Measurements from ENCODE around the gene PIH1D2. TPM values are rescaled to one million over a fixed set of nuclear protein-coding genes. Genes with fewer than 3 reads are reported as not detected.
"Not testable (repeated sequence)": the region's sequence is repeated elsewhere in the genome, so short reads cannot be mapped to it uniquely, and the experiment has no call there.

Gene PIH1D2
- total RNA-seq, 2 experiments from 2014 or later = 0.24 to 0.76 TPM

DNA sequence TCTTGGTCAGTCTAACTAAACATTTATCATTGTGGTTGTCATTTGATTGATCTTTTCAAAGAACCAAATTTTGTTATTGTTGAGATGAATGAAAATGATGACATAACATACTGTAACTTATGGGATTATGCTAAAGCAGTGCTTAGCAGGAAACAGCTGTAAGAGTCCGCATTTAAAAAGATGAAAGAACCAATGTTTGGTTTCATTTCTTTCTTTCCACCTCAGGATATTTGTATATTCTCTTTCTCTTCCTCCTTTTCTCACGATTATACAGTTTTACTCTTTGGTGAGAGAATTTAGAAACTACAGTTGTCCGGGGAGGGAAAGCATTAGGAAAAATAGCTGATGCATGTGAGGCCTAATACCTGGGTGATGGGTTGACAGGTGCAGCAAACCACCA, 23.1 kb downstream of the PIH1D2 start:
- Mint-ChIP-seq H3K36me3 (ENCODE audit: low read depth) (peaks cover 67% of the 10 kb centered on the region), H3K4me3 (no peak overlapping the region)

GRCh38 chr11:112049777-112050176, 24.0 kb downstream of the PIH1D2 start:
- peaks cover 69% of the 10 kb centered on the region for H3K36me3 Mint-ChIP-seq (ENCODE audit: low read depth)
- H3K9me3 Mint-ChIP-seq (ENCODE audit: insufficient read depth) = no peaks in the 10 kb centered on the region
- CTCF ChIA-PET = no interaction called here
- H3K4me1 Mint-ChIP-seq (ENCODE audit: low read depth) = peaks cover 12% of the 10 kb centered on the region
- no peak for ATAC-seq
- no peak overlapping the region for H3K27ac Mint-ChIP-seq
- POLR2A ChIA-PET = no interaction called here
- H3K27me3 Mint-ChIP-seq (ENCODE audit: low read depth) = no peaks in the 10 kb centered on the region
- no peak for DNase-seq
- H3K4me3 Mint-ChIP-seq = no peak overlapping the region

More for the DNA sequence above, 23.1 kb downstream of the PIH1D2 start:
- no peaks in the 10 kb centered on the region for H3K27me3 Mint-ChIP-seq (ENCODE audit: low read depth)
- DNase-seq (no peak), ATAC-seq (no peak)
- H3K27ac Mint-ChIP-seq = no peak overlapping the region
- ChIA-PET CTCF (no interaction called here), POLR2A (interaction anchor here (1.0 kb wide), 1 partner anchor 14 kb away, joined by 3 read pairs; no protein-coding TSS in a partner anchor)
- H3K9me3 Mint-ChIP-seq (ENCODE audit: insufficient read depth) = no peaks in the 10 kb centered on the region
- H3K4me1 Mint-ChIP-seq (ENCODE audit: low read depth) = peaks cover 12% of the 10 kb centered on the region

DNA sequence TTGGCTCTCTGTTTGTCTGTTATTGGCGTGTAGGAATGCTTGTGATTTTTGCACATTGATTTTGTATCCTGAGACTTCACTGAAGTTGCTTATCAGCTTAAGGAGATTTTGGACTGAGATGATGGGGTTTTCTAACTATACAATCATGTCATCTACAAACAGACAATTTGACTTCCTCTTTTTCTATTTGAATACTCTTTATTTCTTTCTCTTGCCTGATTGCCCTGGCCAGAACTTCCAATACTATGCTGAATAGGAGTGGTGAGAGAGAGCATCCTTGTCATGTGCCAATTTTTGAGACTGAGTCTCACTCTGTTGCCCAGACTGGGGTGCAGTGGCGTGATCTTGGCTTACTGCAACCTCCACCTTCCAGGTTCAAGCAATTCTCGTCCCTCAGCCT, 25.6 kb downstream of the PIH1D2 start:
- POLR2A ChIA-PET; H3K9me3 Mint-ChIP-seq (ENCODE audit: insufficient read depth); H3K4me3 Mint-ChIP-seq; DNase-seq; ATAC-seq; H3K27me3 Mint-ChIP-seq (ENCODE audit: low read depth); H3K27ac Mint-ChIP-seq; CTCF ChIA-PET: not testable (repeated sequence)
- H3K36me3 Mint-ChIP-seq (ENCODE audit: low read depth) = peaks cover 70% of the 10 kb centered on the region
- peaks cover 12% of the 10 kb centered on the region for H3K4me1 Mint-ChIP-seq (ENCODE audit: low read depth)

DNA sequence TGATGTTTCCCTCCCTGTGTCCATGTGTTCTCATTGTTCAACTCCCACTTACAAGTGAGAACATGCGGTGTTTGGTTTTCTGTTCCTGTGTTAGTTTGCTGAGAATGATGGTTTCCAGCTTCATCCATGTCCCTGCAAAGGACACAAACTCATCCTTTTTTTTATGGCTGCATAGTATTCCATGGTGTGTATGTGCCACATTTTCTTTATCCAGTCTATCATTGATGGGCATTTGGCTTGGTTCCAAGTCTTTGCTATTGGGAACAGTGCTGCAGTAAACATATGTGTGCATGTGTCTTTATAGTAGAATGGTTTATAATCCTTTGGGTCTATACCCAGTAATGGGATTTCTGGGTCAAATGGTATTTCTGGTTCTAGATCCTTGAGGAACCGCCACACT, 27.2 kb downstream of the PIH1D2 start:
- CTCF ChIA-PET; H3K27me3 Mint-ChIP-seq (ENCODE audit: low read depth); H3K9me3 Mint-ChIP-seq (ENCODE audit: insufficient read depth); H3K27ac Mint-ChIP-seq; POLR2A ChIA-PET; DNase-seq; ATAC-seq; H3K4me3 Mint-ChIP-seq: not testable (repeated sequence)
- H3K36me3 Mint-ChIP-seq (ENCODE audit: low read depth) = peaks cover 64% of the 10 kb centered on the region
- H3K4me1 Mint-ChIP-seq (ENCODE audit: low read depth) = peaks cover 22% of the 10 kb centered on the region

DNA sequence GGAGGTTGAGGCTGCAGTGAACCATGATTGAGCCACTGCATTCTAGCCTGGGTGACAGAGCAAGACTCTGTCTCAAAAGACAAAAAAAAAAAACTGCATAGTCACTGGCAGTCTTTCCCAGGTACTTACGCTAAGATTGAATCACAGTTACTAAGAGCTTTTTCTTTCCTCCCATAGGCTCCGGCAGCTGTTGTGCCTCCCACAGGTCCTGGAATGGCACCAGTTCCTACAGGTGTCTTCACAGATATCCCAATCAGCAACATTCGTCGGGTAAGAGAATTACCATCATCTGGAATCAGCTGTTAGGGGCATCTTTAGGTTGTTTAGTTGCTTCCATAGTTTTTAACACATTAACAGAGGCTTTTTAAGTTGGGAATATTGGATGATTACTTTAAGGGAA, 28.9 kb downstream of the PIH1D2 start:
- Mint-ChIP-seq H3K4me3 (no peak overlapping the region), H3K9me3 (ENCODE audit: insufficient read depth) (no peaks in the 10 kb centered on the region), H3K27ac (no peak overlapping the region), H3K4me1 (ENCODE audit: low read depth) (peaks cover 22% of the 10 kb centered on the region), H3K27me3 (ENCODE audit: low read depth) (no peaks in the 10 kb centered on the region), H3K36me3 (ENCODE audit: low read depth) (peaks cover 66% of the 10 kb centered on the region)
- CTCF ChIA-PET = no interaction called here
- ATAC-seq = no peak
- no peak for DNase-seq
- POLR2A ChIA-PET = no interaction called here

DNA sequence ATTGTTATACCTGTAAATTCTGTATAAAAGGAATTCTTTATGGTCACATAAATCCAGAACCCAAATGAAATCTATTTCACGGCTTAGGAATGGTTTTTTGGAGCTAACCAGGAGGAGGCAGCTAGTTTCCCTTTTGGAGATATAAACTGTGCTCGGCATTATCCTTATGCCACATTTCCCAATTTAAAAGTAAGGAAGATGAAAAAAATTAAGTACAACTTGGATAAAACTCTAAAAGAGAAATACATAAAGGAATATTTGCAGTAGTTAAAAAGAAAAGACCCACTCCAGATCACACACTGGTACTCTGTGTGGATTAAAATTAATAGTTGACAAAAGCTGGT, 30.9 kb downstream of the PIH1D2 start:
- CTCF ChIA-PET = interaction anchor here (1.3 kb wide), 1 partner anchor 12 kb away, joined by 3 read pairs; no protein-coding TSS in a partner anchor
- peaks cover 65% of the 10 kb centered on the region for H3K36me3 Mint-ChIP-seq (ENCODE audit: low read depth)
- POLR2A ChIA-PET = no interaction called here
- H3K27ac Mint-ChIP-seq = no peak overlapping the region
- no peaks in the 10 kb centered on the region for H3K9me3 Mint-ChIP-seq (ENCODE audit: insufficient read depth)
- no peak for ATAC-seq
- DNase-seq = no peak
- H3K27me3 Mint-ChIP-seq (ENCODE audit: low read depth) = no peaks in the 10 kb centered on the region
- peaks cover 13% of the 10 kb centered on the region for H3K4me1 Mint-ChIP-seq (ENCODE audit: low read depth)
- H3K4me3 Mint-ChIP-seq = no peak overlapping the region

DNA sequence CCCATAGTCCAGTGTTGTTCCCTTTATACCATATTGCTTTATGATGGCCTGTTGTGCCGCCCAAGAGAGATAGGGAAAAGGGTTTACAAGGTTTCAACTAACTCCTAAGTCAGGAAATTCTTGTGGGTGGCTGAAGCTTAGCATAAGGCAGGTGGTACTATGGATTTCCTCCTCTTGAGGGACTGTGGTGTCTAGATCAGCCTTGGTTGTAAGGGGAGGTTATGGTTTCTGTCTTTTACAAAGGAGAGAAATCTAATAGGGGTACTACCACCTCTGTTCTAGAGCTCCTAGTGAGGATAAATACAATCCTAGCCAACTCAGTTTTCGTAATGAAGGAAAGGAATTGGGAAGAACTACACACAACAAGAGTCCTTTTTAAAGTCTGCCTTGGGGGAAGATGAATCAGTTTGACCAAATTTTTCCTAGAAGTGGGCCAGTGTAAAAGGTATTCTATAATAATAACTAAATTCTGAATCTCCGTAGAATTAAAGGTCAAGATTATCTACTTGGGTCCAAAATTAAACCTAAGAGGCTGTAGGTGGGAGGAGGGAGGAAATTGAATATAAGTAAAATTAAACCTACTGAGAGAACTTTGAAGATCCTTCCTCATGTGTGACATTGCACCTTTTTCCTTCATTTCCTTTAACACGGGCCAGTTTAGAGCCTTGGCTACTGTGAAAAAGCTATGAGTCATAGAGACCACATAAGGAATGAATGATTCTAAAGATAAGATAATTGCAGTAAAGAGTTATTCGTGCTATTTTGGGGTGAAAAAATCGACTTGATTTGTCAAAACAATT, 31.5 kb downstream of the PIH1D2 start:
- H3K9me3 Mint-ChIP-seq (ENCODE audit: insufficient read depth) = no peaks in the 10 kb centered on the region
- peaks cover 61% of the 10 kb centered on the region for H3K36me3 Mint-ChIP-seq (ENCODE audit: low read depth)
- no peak overlapping the region for H3K27ac Mint-ChIP-seq
- CTCF ChIA-PET = interaction anchor here (0.6 to 1.3 kb wide), 2 partner anchors 11 to 61 kb away, joined by 3 read pairs; no protein-coding TSS in a partner anchor
- ATAC-seq (no peak), DNase-seq (no peak)
- H3K4me1 Mint-ChIP-seq (ENCODE audit: low read depth) = peaks cover 12% of the 10 kb centered on the region
- POLR2A ChIA-PET = no interaction called here
- no peaks in the 10 kb centered on the region for H3K27me3 Mint-ChIP-seq (ENCODE audit: low read depth)
- H3K4me3 Mint-ChIP-seq = no peak overlapping the region

DNA sequence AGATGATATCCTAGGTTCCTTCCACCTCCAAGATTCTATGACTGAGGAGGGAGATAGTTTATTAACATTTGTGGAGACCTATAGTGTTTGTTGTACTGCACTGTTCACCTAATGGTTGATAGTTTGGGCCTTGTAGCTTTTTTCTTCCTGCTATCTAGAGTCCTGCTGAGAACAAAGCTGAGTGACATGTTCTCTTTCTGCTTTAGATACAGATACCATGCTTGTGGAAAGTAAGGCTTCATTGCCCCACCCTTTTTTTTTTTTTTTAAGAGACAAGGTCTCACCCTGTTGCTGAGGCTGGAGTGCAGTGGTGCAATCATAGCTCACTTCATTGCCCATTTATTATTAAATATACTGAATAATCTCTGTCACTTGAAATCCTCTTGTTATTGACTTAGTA, 36.3 kb downstream of the PIH1D2 start:
- peaks cover 48% of the 10 kb centered on the region for H3K36me3 Mint-ChIP-seq (ENCODE audit: low read depth)
- peaks cover 17% of the 10 kb centered on the region for H3K4me1 Mint-ChIP-seq (ENCODE audit: low read depth)
- no peak for DNase-seq
- no peak overlapping the region for H3K27ac Mint-ChIP-seq
- H3K27me3 Mint-ChIP-seq (ENCODE audit: low read depth) = no peaks in the 10 kb centered on the region
- H3K4me3 Mint-ChIP-seq = no peak overlapping the region
- ChIA-PET POLR2A (no interaction called here), CTCF (interaction anchor here (0.8 kb wide), 1 partner anchor 20 kb away, joined by 3 read pairs; no protein-coding TSS in a partner anchor)
- no peaks in the 10 kb centered on the region for H3K9me3 Mint-ChIP-seq (ENCODE audit: insufficient read depth)
- no peak for ATAC-seq

GRCh38 chr11:112033902-112034301, 39.9 kb downstream of the PIH1D2 start:
- Mint-ChIP-seq H3K4me3 (no peak overlapping the region), H3K36me3 (ENCODE audit: low read depth) (peaks cover 43% of the 10 kb centered on the region), H3K9me3 (ENCODE audit: insufficient read depth) (no peaks in the 10 kb centered on the region), H3K27ac (no peak overlapping the region), H3K4me1 (ENCODE audit: low read depth) (peaks cover 6% of the 10 kb centered on the region), H3K27me3 (ENCODE audit: low read depth) (no peaks in the 10 kb centered on the region)
- ATAC-seq (no peak), DNase-seq (no peak)
- ChIA-PET POLR2A (no interaction called here), CTCF (no interaction called here)

DNA sequence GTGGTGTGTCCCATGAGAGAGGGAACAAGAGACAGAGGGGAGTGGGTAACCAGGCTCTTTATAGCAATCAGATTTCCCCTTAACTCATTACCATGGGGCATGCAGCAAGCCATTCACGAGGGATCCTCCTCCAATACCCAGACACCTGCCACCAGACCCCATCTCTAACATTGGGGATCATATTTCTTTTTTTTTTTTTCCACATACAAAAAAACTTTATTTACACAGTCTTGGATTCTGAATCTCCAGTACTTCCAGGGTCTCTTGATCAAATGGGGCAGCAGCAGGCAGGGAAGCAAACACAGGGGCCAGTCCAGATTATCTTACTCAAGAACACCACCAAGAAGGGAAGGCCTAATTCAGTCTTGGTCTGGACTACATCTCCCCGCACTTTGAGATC, 44.4 kb downstream of the PIH1D2 start:
- ATAC-seq = no peak
- Mint-ChIP-seq H3K9me3 (ENCODE audit: insufficient read depth) (no peaks in the 10 kb centered on the region), H3K27ac (no peak overlapping the region), H3K27me3 (ENCODE audit: low read depth) (no peaks in the 10 kb centered on the region), H3K4me1 (ENCODE audit: low read depth) (peaks cover 14% of the 10 kb centered on the region), H3K4me3 (no peak overlapping the region), H3K36me3 (ENCODE audit: low read depth) (peaks cover 38% of the 10 kb centered on the region)
- POLR2A ChIA-PET = no interaction called here
- CTCF ChIA-PET = no interaction called here
- DNase-seq = no peak

DNA sequence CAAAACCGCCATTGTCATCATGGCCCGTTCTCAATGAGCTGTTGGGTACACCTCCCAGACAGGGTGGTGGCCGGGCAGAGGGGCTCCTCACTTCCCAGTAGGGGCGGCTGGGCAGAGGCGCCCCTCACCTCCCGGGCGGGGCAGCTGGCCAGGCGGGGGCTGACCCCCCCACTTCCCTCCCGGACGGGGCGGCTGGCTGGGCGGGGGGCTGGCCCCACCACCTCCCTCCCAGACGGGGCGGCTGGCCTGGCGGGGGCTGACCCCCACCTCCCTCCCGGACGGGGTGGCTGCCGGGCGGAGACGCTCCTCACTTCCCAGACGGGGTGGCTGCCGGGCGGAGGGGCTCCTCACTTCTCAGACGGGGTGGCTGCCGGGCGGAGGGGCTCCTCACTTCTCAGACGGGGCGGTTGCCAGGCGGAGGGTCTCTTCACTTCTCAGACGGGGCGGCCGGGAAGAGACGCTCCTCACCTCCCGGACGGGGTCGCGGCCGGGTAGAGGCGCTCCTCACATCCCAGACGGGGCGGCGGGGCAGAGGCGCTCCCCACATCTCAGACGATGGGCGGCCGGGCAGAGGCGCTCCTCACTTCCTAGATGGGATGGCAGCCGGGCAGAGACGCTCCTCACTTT, 46.9 kb downstream of the PIH1D2 start:
- H3K4me3 Mint-ChIP-seq; ATAC-seq; H3K27me3 Mint-ChIP-seq (ENCODE audit: low read depth); CTCF ChIA-PET; POLR2A ChIA-PET; DNase-seq; H3K27ac Mint-ChIP-seq; H3K9me3 Mint-ChIP-seq (ENCODE audit: insufficient read depth): not testable (repeated sequence)
- Mint-ChIP-seq H3K4me1 (ENCODE audit: low read depth) (peaks cover 24% of the 10 kb centered on the region), H3K36me3 (ENCODE audit: low read depth) (peaks cover 35% of the 10 kb centered on the region)

GRCh38 chr11:112025707-112026106, 48.1 kb downstream of the PIH1D2 start:
- POLR2A ChIA-PET = no interaction called here
- H3K4me3 Mint-ChIP-seq = peak overlapping the region; percentile 99
- H3K27me3 Mint-ChIP-seq (ENCODE audit: low read depth) = no peaks in the 10 kb centered on the region
- no peaks in the 10 kb centered on the region for H3K9me3 Mint-ChIP-seq (ENCODE audit: insufficient read depth)
- CTCF ChIA-PET = interaction anchor here (0.5 to 0.6 kb wide), 2 partner anchors 11 to 57 kb away, joined by 3 read pairs; no protein-coding TSS in a partner anchor
- ATAC-seq = peak; percentile 2
- peak overlapping the region; percentile 99 for H3K27ac Mint-ChIP-seq
- H3K36me3 Mint-ChIP-seq (ENCODE audit: low read depth) = peaks cover 32% of the 10 kb centered on the region
- H3K4me1 Mint-ChIP-seq (ENCODE audit: low read depth) = peaks cover 24% of the 10 kb centered on the region
- DNase-seq = peak; percentile 23
